Measurements from ENCODE around the gene WDR33.

DNA sequence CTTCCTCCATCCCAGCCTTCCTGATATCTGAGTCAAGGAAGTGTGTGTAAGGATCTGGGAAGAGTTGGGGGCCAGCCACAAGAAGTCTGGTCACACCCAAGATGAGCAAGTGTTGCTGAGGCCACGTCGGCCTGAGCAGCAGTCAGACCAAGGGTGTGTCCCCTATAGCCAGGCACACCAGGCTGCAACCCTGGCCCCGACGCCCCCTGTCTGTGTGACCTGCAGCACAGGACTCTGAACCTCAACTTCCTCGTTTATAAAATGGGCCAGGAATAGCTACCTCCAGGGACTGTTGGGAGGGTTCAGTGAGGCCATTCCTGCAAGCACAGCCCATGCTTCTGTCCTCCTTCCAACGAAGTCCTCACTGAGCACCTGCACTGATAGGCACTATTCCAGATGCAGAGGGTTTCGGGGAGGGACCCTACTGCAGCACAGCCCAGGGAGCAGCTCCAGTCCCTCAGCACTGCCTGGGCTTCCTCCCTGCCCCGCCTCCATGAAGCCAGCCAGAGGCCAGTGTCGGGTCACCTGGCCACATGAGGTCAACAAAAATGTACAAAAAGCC lies 148.9 kb downstream of the WDR33 start:
- no peak for TF ChIP-seq POLR2A (IDR thresholded peaks at IDR 0.05)
- TF ChIP-seq, protein P1, sequence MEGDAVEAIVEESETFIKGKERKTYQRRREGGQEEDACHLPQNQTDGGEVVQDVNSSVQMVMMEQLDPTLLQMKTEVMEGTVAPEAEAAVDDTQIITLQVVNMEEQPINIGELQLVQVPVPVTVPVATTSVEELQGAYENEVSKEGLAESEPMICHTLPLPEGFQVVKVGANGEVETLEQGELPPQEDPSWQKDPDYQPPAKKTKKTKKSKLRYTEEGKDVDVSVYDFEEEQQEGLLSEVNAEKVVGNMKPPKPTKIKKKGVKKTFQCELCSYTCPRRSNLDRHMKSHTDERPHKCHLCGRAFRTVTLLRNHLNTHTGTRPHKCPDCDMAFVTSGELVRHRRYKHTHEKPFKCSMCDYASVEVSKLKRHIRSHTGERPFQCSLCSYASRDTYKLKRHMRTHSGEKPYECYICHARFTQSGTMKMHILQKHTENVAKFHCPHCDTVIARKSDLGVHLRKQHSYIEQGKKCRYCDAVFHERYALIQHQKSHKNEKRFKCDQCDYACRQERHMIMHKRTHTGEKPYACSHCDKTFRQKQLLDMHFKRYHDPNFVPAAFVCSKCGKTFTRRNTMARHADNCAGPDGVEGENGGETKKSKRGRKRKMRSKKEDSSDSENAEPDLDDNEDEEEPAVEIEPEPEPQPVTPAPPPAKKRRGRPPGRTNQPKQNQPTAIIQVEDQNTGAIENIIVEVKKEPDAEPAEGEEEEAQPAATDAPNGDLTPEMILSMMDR (IDR thresholded peaks at IDR 0.05) = no peak
